HepG2 (cell line): ENCODE results near the gene ZKSCAN1. TPM values are rescaled to one million over a fixed set of nuclear protein-coding genes. Genes with fewer than 3 reads are reported as not detected.
A peak's percentile ranks its signal among the peaks of the same experiment; 100 is the strongest.

ENCODE experiments used
- ATAC-seq: fragments of 200-7000 bp; cut with Tn5 transposase; 3 replicates; pipeline ENCODE4 v1.9.1; 2020; ENCODE audit warnings: mild to moderate bottlenecking, moderate library complexity
- BruUV-seq: library from RNA; stranded (reverse); fragments of 400-500 nt; replicated peaks from 2 replicates; lab custom pipeline; 2021; lab: Mats Ljungman, UMichigan
- CTCF ChIA-PET: fragments of 300-600 bp; formaldehyde crosslinking; extraction: SDS; loops from one replicate; lab custom pipeline; 2021; ENCODE audit warnings: low total read pairs, inconsistent platforms, low intra/inter-chr PET ratio; lab: Yijun Ruan, JAX
- POLR2A ChIA-PET: fragments of 350-600 bp; sonication (Branson Sonifier 250); formaldehyde crosslinking; loops from one replicate; lab custom pipeline; 2020; ENCODE audit warnings: antibody characterized with exemption, inconsistent platforms; lab: Yijun Ruan, JAX
- DNase-seq: peaks from one replicate; pipeline ENCODE4 v3.0.0-alpha.2; 2015; ENCODE audit warnings: low spot score
- FAIRE-seq: peaks from 3 replicates; lab custom pipeline; 2011; peaks lifted over from hg19 to GRCh38; lab: Jason Lieb, UNC
- H2AFZ ChIP-seq: one replicate; pipeline ENCODE4 v1.6.1; 2011; ENCODE audit warnings: low read length, inconsistent platforms
- H3K27ac ChIP-seq: fragments of 300-600 bp; 3 replicates; pipeline ENCODE4 v1.8.0; 2011; ENCODE audit warnings: mixed run types, mild to moderate bottlenecking, mixed read lengths, low read length, inconsistent platforms; ENCODE audit not compliant: insufficient read depth; ENCODE audit errors: extremely low read length
- H3K27me3 ChIP-seq, 2 experiments: fragments of 200-600 bp in 1 of 2; 2 replicates in 1 of 2; 3 replicates in 1 of 2; pipeline versions ENCODE4 v1.6.0 to v1.8.0; 2011; ENCODE audit warnings: low read length in 2 of 2, mild to moderate bottlenecking in 2 of 2, moderate library complexity in 2 of 2, inconsistent platforms in 1 of 2; ENCODE audit not compliant: insufficient read depth in 2 of 2, control insufficient read depth in 1 of 2
- H3K36me3 ChIP-seq, 2 experiments: fragments of 200-600 bp in 1 of 2; replicated peaks in 1 of 2; 2 replicates in 1 of 2; 3 replicates in 1 of 2; pipeline versions ENCODE4 v1.5.1 to v1.8.0; 2011; ENCODE audit warnings: low read length in 2 of 2, inconsistent platforms in 1 of 2; ENCODE audit not compliant: insufficient read depth in 2 of 2, control insufficient read depth in 1 of 2
- H3K4me1 ChIP-seq: 2 replicates; pipeline ENCODE4 v1.5.1; 2012; ENCODE audit warnings: low read length, inconsistent platforms; ENCODE audit not compliant: insufficient read depth
- H3K4me2 ChIP-seq: 2 replicates; pipeline ENCODE4 v1.6.0; 2011; ENCODE audit warnings: low read depth, low read length, inconsistent platforms
- H3K4me3 ChIP-seq, 3 experiments: fragments of 200-600 bp in 1 of 3; sonication (generic), shearing (Covaris generic) in 1 of 3; replicated peaks in 1 of 3; 2 replicates each; pipeline ENCODE4 v1.5.1; 2011 to 2016; ENCODE audit warnings: low read length in 3 of 3, inconsistent platforms in 2 of 3, low read depth in 2 of 3, mild to moderate bottlenecking in 2 of 3, control low read depth in 1 of 3, mixed read lengths in 1 of 3; ENCODE audit not compliant: insufficient read depth in 1 of 3
- H3K79me2 ChIP-seq: one replicate; pipeline ENCODE4 v1.6.1; 2011; ENCODE audit warnings: low read length, inconsistent platforms; ENCODE audit not compliant: insufficient read depth
- H3K9ac ChIP-seq: 2 replicates; pipeline ENCODE4 v1.6.0; 2011; ENCODE audit warnings: mild to moderate bottlenecking, low read depth, low read length, inconsistent platforms; ENCODE audit not compliant: insufficient read depth
- H3K9me3 ChIP-seq: 2 replicates; pipeline ENCODE4 v1.5.1; 2012; ENCODE audit warnings: mild to moderate bottlenecking, low read length
- H4K20me1 ChIP-seq: 2 replicates; pipeline ENCODE4 v1.6.0; 2011; ENCODE audit warnings: inconsistent platforms, mild to moderate bottlenecking, low read length, moderate library complexity; ENCODE audit not compliant: insufficient read depth
- BCL6 ChIP-seq: IDR thresholded peaks from 2 replicates; pipeline ENCODE4 v1.6.1; 2016; ENCODE audit warnings: missing genetic modification reagents, missing compliant biosample characterization
- HDAC1 ChIP-seq: sonication (generic); formaldehyde crosslinking; IDR thresholded peaks from 2 replicates; pipeline ENCODE4 v1.5.1; 2020; ENCODE audit warnings: mild to moderate bottlenecking, missing genetic modification reagents
- HNF4A ChIP-seq: sonication (generic); formaldehyde crosslinking; IDR thresholded peaks from 2 replicates; pipeline ENCODE4 v1.4.0; 2020; ENCODE audit warnings: missing genetic modification reagents
- IRF2 ChIP-seq: IDR thresholded peaks from 2 replicates; pipeline ENCODE4 v1.6.1; 2018; ENCODE audit warnings: missing genetic modification reagents, missing compliant biosample characterization
- JUND ChIP-seq: sonication (generic); formaldehyde crosslinking; IDR thresholded peaks from 2 replicates; pipeline ENCODE4 v1.8.0; 2022; ENCODE audit warnings: mild to moderate bottlenecking, missing genetic modification reagents
- PRPF4 ChIP-seq: fragments of 200-400 bp; formaldehyde crosslinking; IDR thresholded peaks from 2 replicates; pipeline ENCODE4 v1.6.1; 2016; ENCODE audit warnings: low read length, low read depth; ENCODE audit not compliant: poor library complexity, severe bottlenecking
- TARDBP ChIP-seq: sonication (generic); formaldehyde crosslinking; IDR thresholded peaks from 2 replicates; pipeline ENCODE4 v1.8.0; 2022; ENCODE audit warnings: mild to moderate bottlenecking, missing genetic modification reagents
- TOPORS ChIP-seq: sonication (generic); formaldehyde crosslinking; IDR thresholded peaks from 2 replicates; pipeline ENCODE4 v1.8.0; 2023; ENCODE audit warnings: mild to moderate bottlenecking, missing genetic modification reagents
- ZNF160 ChIP-seq: sonication (generic); formaldehyde crosslinking; IDR thresholded peaks from 2 replicates; pipeline ENCODE4 v1.8.0; 2022; ENCODE audit warnings: mild to moderate bottlenecking, inconsistent platforms, missing genetic modification reagents
- ZNF354B ChIP-seq: sonication (generic); formaldehyde crosslinking; IDR thresholded peaks from 2 replicates; pipeline ENCODE4 v1.8.0; 2022; ENCODE audit warnings: mild to moderate bottlenecking, missing genetic modification reagents
- ZNF7 ChIP-seq: IDR thresholded peaks from 2 replicates; pipeline ENCODE4 v1.6.1; 2016; ENCODE audit warnings: missing biosample characterization, missing genetic modification reagents
- ZNF772 ChIP-seq: sonication (generic); formaldehyde crosslinking; IDR thresholded peaks from 2 replicates; pipeline ENCODE4 v1.5.0; 2020; ENCODE audit warnings: mild to moderate bottlenecking, missing genetic modification reagents
- WGBS: methylation state at CpG from one replicate; pipeline ENCODE4 v1.1.6; 2017; ENCODE audit warnings: low lambda C conversion rate; 5-methylcytosine and 5-hydroxymethylcytosine counted together
- in situ Hi-C: cut with HindIII; loops from 2 replicates; pipeline ENCODE4 v1.10.0; 2017; ENCODE audit warnings: low pct_unique_long_range_greater_than_20kb; ENCODE audit not compliant: extremely low pct_ligation_motif_present
- intact Hi-C: fragments of 100-400 bp; cut with micrococcal nuclease; formaldehyde crosslinking; loops from one replicate; pipeline ENCODE4 v1.10.0; 2022; ENCODE audit not compliant: unreplicated experiment
- polyA plus RNA-seq, 8 experiments: library from polyadenylated mRNA; depleted of rRNA in 3 of 8; stranded (reverse) in 7 of 8; unstranded in 1 of 8; fragments of >200 nt; fragmentation: Illumina TruSeq in 4 of 8; extraction: Trizol in 4 of 8; gene quantifications; 2 replicates each; pipeline versions ENCODE4 v1.2.1 to v1.2.3, GENCODE V29; 2011 to 2016; ENCODE audit warnings: low read depth in 4 of 8, missing spikeins in 1 of 8, mixed read lengths in 1 of 8; ENCODE audit not compliant: insufficient read depth in 1 of 8
- total RNA-seq, 5 experiments: library from RNA; depleted of rRNA; stranded (reverse); fragments of >200 nt; fragmentation: Illumina TruSeq; extraction: Trizol; gene quantifications; 2 replicates each; pipeline ENCODE4 v1.2.3, GENCODE V29; 2016; ENCODE audit warnings: low read depth in 1 of 5
- TF ChIP-seq, protein P1 (sequence below): sonication (generic); formaldehyde crosslinking; IDR thresholded peaks from 2 replicates; pipeline ENCODE4 v1.5.1; 2020; ENCODE audit warnings: mild to moderate bottlenecking, missing genetic modification reagents, borderline replicate concordance
- TF ChIP-seq, protein P2 (sequence below): sonication (generic); formaldehyde crosslinking; IDR thresholded peaks from 2 replicates; pipeline ENCODE4 v1.8.1; 2022; ENCODE audit warnings: low read depth, mild to moderate bottlenecking, missing genetic modification reagents

The ZKSCAN1 gene
- total and polyA plus RNA-seq, 2 of the 13 experiments (the other 11 are each of a cell fraction or from before 2014, with no cell fraction given) = 46.4 to 60.6 TPM

DNA sequence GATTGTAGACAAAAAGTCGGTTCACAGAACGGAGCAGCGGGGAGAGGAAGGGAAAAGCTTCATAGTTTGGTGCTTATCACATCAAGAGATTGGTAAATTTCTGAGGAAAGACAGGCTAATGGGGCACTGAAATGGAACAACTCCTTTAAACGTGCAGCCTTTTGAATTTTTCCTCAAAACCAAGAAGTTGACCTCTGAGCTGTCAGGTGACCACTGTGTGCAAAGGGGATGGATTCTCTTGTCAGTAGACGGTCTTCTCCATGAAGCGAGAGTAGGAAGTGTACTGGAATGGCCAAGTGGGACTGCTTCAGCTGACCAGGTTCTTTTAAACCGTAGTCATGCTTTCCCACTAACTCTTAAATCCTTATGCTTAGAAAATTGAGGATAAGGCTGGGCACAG is 22.9 kb downstream of the ZKSCAN1 start:
- POLR2A ChIA-PET = interaction anchor here (1.0 to 2.5 kb wide), 3 partner anchors 14 to 40 kb away, joined by 3 to 7 read pairs (median 7); no protein-coding TSS in a partner anchor
- Histone ChIP-seq H3K9me3 (no peaks in the 10 kb centered on the region), H3K36me3 (peaks cover 11 to 24% of the 10 kb centered on the region in 2 experiments), H2AFZ (no peak overlapping the region), H3K4me2 (peak overlapping the region; percentile 70; the same call in 1 of the 2 replicates), H3K9ac (no peak overlapping the region), H3K4me3 (no peak overlapping the region), H3K27ac (peak overlapping the region; percentile 76), H3K4me1 (peaks cover 70% of the 10 kb centered on the region), H3K79me2 (peaks cover 4% of the 10 kb centered on the region), H4K20me1 (no peaks in the 10 kb centered on the region), H3K27me3 (no peaks in the 10 kb centered on the region)
- 0 out of 3 replicates have a peak, but pooled peaks have one; percentile 13 for ATAC-seq
- BruUV-seq = TSS peak; percentile 3
- in situ Hi-C loops = no loop called here
- peak; percentile 12 for DNase-seq
- intact Hi-C loops = no loop called here
- CTCF ChIA-PET = no interaction called here
- FAIRE-seq = peak; percentile 36
- TF ChIP-seq TARDBP (peak; percentile 22; the same call in 1 of the 2 replicates), HNF4A (CRISPR knock-in tag) (peak; percentile 38), ZNF7 (CRISPR knock-in tag) (peak; percentile 96), JUND (CRISPR knock-in tag) (no peak), TOPORS (CRISPR knock-in tag) (0 out of 2 replicates have a peak, but pooled peaks have one; percentile 52), HDAC1 (CRISPR knock-in tag) (no peak), BCL6 (CRISPR knock-in tag) (0 out of 2 replicates have a peak, but pooled peaks have one; percentile 21), ZNF354B (CRISPR knock-in tag) (0 out of 2 replicates have a peak, but pooled peaks have one; percentile 46), IRF2 (CRISPR knock-in tag) (0 out of 2 replicates have a peak, but pooled peaks have one; percentile 21), ZNF772 (CRISPR knock-in tag) (no peak), PRPF4 (peak; percentile 76), ZNF160 (0 out of 2 replicates have a peak, but pooled peaks have one; percentile 34)
- TF ChIP-seq, protein P1, sequence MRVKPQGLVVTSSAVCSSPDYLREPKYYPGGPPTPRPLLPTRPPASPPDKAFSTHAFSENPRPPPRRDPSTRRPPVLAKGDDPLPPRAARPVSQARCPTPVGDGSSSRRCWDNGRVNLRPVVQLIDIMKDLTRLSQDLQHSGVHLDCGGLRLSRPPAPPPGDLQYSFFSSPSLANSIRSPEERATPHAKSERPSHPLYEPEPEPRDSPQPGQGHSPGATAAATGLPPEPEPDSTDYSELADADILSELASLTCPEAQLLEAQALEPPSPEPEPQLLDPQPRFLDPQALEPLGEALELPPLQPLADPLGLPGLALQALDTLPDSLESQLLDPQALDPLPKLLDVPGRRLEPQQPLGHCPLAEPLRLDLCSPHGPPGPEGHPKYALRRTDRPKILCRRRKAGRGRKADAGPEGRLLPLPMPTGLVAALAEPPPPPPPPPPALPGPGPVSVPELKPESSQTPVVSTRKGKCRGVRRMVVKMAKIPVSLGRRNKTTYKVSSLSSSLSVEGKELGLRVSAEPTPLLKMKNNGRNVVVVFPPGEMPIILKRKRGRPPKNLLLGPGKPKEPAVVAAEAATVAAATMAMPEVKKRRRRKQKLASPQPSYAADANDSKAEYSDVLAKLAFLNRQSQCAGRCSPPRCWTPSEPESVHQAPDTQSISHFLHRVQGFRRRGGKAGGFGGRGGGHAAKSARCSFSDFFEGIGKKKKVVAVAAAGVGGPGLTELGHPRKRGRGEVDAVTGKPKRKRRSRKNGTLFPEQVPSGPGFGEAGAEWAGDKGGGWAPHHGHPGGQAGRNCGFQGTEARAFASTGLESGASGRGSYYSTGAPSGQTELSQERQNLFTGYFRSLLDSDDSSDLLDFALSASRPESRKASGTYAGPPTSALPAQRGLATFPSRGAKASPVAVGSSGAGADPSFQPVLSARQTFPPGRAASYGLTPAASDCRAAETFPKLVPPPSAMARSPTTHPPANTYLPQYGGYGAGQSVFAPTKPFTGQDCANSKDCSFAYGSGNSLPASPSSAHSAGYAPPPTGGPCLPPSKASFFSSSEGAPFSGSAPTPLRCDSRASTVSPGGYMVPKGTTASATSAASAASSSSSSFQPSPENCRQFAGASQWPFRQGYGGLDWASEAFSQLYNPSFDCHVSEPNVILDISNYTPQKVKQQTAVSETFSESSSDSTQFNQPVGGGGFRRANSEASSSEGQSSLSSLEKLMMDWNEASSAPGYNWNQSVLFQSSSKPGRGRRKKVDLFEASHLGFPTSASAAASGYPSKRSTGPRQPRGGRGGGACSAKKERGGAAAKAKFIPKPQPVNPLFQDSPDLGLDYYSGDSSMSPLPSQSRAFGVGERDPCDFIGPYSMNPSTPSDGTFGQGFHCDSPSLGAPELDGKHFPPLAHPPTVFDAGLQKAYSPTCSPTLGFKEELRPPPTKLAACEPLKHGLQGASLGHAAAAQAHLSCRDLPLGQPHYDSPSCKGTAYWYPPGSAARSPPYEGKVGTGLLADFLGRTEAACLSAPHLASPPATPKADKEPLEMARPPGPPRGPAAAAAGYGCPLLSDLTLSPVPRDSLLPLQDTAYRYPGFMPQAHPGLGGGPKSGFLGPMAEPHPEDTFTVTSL (CRISPR knock-in tag) = 0 out of 2 replicates have a peak, but pooled peaks have one; percentile 3
- TF ChIP-seq, protein P2, sequence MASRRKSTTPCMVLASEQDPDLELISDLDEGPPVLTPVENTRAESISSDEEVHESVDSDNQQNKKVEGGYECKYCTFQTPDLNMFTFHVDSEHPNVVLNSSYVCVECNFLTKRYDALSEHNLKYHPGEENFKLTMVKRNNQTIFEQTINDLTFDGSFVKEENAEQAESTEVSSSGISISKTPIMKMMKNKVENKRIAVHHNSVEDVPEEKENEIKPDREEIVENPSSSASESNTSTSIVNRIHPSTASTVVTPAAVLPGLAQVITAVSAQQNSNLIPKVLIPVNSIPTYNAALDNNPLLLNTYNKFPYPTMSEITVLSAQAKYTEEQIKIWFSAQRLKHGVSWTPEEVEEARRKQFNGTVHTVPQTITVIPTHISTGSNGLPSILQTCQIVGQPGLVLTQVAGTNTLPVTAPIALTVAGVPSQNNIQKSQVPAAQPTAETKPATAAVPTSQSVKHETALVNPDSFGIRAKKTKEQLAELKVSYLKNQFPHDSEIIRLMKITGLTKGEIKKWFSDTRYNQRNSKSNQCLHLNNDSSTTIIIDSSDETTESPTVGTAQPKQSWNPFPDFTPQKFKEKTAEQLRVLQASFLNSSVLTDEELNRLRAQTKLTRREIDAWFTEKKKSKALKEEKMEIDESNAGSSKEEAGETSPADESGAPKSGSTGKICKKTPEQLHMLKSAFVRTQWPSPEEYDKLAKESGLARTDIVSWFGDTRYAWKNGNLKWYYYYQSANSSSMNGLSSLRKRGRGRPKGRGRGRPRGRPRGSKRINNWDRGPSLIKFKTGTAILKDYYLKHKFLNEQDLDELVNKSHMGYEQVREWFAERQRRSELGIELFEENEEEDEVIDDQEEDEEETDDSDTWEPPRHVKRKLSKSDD = 0 out of 2 replicates have a peak, but pooled peaks have one; percentile 51
- 55% methylated on average over 7 of the region's 7 CpGs for WGBS
